ENCODE results near the gene MCOLN1.

Gene MCOLN1

DNA sequence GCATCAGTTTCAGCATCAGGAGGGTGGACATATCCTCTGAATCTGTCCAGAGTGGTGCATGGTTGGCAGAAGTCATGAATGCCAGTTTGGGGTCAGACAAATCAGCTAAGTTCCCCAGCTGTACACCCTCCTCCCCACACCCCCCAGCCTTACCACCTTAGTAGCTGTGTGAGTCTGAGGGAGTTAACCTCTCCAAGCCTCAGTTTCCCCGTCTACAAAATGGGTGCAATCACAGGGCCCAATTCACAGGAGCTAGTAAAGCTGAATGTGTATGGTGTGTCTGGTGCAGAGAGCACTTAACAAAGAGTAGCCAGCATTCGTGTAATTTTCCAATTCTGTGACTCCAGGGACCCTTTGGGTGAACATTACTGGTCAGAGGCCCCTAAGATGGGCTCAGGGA lies 19.9 kb upstream of the MCOLN1 start:
- no peak for DNase-seq (ENCODE audit: low read depth in 2 of 2)

DNA sequence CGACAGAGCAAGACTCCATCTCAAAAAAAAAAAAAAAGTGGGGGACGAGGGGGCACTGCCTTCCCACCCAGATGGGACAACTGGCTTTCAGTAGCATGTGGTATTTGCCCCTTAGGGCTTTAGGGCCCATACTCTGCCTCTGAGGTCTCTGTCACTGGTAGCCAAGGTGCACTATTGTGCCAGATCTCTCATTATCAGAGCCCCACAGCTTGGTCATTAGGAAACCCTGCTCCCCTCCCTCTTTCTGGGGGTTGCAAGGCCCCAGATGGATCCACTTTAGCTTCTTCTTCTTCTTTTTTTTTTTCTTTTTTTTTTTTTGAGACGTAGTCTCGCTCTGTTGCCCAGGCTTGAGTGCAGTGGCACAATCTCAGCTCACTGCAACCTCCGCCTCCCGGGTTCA lies 17.7 kb upstream of the MCOLN1 start:
- DNase-seq (ENCODE audit: low read depth in 2 of 2), result no peak

DNA sequence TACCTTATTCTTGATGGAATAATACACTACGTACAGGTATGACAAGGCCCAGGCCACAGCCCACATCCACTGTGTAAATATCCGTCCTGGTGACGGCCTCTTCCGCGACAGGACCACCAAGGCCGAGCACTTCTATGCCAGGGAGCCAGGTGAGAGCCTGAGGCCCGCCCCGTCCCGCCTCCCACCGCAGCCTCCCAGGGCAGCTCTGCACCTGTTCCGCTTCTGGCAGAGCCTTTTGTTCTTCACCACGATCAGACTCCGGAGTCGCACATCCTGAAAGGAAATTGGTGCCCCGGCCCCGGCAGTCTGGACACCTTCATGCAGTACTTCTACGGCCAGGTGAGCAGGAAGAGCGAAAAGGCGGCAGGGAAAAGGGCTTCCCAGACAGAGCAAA lies 17.1 kb upstream of the MCOLN1 start:
- no peak for DNase-seq (ENCODE audit: low read depth in 2 of 2)

DNA sequence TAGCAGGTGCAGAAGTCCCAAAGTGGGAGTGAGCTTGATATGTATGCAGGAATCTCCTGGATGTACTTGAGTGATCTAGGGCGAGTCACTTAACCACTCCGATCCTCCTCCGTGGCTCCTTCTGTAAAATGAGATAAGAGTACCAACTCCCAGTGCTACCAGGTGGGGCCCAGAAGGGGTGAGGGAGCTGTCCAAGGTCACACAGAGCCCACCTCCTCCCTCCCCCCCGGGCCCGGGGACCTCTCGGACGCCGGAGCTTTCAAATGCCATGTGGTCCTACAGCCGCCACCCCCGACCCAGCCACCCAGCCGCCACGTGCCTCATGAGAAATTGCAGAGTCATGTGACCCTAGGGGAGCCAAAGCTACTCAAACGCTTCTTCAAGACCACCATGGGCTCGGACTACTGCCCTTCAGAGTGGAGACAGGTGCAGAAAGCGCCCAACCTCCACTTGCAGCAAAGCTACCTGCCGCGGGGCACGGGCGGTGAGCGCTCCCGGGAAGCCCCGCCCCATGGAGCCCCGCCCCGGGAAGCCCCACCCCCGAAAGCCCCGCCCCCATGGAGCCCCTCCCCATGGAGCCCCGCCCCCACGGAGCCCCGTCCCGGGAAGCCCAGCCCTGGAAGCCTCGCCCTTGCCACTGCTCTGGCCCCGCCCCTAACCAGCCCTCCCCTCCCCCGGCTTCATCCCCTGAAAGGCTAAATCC lies 16.6 kb upstream of the MCOLN1 start:
- no peak for DNase-seq (ENCODE audit: low read depth in 2 of 2)

DNA sequence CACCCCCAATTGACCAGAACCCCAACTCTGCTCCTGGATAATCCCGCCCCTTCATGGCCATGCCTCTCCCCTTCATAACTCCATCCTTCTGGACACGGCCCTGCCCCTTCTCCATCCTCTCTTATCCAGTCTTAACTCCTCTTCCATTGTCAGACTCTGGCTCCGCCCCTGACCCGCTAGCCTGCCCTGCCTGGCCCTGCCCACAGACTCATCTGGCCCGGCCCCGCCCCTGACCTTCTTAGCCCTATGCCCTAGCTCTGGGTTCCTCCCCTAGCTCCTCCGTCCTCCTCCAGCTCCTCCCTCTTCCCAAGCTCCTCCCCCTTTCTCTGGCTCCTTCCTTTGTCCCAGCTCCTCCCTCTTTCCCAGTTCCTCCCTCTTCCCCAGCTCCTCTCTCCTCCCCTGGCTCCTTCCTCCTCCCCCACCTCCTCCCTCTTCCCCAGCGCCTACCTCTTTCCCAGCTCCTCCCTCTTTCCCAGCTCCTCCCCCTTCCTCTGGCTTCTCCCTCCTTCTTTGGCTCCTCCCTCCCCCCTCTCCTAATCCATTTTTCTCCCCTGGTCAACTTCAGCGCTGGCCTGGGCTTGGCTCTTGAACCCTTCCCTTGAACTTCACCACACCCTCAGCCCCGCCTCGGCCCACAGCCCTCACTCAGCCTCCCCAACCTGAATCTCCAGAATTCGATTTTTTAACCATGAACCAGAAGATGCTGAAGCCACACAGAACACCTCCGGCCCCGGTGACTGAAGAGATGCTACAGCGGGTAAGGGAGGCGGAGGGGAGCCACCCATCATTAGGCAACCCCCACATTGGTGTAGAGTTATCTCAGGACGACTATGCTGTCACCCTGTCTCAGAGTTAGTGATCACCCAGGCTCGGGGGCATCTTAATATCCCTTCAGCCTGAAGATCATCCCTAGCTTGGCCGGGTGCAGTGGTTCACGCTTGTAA lies 15.8 kb upstream of the MCOLN1 start:
- DNase-seq (ENCODE audit: low read depth in 2 of 2), result no peak

DNA sequence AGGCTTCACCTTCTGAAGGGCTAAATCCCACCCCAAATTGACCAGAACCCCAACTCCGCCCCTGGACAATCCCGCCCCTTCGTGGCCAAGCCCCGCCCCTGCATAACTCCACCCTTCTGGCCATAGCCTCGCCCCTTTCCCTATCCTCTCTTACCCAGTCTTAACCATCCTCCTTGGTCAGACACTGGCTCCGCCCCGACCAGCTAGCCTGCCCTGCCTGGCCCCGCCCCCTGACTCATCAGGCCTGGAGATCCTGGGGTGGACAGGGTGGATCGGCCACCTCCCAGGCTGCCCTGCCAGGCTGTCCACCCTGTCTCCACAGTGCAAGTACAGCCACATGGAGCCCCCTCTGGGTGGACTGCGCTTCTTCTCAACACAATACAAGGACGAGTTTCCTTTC lies 14.5 kb upstream of the MCOLN1 start:
- no peak for DNase-seq (ENCODE audit: low read depth in 2 of 2)

DNA sequence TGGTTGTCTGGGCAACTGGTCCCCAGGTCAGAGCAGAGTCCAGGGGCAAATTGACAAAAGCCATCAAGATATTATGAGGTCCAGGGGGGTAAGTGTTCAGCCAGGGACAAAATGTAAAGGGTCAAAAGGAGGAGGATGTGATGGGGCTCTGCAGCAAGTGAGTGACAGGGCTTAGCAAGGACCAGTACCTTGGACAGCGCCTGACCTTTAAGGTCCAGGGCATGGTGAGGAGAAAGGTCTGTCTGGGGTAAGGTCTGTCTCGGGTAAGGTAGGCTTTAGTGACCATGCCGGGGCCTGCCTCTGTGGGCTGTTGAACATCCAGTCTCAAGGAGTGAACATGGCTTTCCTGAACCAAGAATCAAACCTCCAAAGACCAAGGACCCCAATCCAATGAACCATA lies 12.8 kb upstream of the MCOLN1 start:
- no peak for DNase-seq (ENCODE audit: low read depth in 2 of 2)

DNA sequence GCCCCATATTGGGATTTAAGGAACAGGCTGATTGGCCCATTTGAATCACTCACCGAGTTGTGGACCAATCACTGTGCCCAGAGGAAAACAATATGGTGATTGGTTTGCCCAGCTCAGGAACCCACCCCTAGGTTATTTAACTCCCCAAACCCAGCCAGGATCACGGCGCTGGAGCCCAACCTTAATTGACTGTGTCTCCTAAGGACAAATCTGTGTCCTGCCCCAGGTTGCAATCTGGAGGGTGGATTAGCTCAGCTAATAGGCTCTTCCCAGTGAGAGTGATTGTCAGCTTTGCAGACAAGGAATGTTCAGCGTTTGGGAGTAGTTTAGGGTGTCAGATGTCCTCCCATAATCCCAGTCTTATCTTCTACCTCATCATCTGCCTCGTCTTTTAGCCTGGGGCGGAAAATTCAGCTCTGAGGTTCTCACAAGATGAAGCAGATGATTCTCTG lies 10.0 kb upstream of the MCOLN1 start:
- DNase-seq (ENCODE audit: low read depth in 2 of 2), result no peak

DNA sequence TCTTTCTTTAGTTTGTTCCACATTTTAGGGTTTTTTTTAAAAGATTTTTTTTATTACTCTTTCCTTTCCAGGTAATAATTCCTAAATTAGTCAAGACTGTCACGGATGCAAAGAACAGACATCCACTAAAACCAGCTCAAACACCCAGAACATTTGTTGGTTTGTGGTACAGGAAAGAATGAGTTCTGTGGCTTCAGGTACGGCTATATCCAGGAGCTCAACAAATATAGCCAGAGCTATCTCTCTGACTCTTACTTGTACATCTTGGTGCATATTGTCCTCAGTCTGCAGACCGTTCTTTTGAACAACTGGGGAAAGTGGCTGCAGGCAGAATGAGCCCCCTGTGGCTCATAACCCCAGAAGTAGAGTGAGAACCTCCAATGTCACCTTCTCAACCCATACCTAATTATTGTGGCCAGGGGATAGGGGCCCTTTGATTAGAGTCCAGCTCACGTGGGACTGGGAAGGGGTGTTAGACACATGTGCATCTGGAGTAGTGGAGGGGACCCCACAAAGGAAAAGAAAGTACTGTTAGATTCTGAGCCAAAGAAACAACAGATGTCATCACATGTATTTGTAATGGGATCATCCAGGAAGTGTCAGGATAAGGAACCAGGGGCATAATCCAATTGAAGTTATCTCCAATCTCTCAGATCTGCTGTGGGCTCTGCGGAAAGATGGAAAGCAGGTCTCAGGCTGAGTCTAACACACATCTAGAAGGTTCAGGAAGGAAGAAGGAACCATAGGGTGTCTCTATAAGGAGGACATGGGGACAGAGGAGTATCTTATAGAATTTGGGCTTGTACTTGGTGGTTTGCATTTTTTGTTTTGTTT lies 8.4 kb upstream of the MCOLN1 start:
- no peak for DNase-seq (ENCODE audit: low read depth in 2 of 2)

DNA sequence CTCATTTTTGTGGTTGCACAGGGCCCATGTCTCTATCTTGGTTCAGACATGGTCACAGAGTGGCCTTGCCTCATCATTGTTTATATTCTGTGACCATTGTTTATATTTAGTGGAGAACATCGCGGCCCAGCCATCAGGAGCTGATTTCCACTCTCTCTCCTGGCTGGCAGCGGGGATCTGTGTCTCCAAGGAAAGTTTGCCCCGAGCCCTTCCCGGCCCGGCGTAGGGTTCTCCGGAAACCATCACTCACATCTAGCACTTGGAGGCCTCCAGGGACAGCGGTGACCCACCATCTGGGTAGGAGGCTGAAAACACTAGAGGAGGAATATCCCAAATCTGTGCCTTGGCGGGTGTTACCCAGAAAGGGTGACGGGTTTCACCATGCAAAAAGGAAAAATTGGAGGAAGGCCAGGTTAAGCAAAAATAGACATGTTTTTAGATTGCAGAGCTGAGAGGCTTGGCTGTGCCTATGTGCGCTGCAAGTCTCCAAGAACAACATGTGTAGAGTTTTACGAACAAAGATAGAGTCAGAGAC lies 7.2 kb upstream of the MCOLN1 start:
- DNase-seq (ENCODE audit: low read depth in 2 of 2), result no peak

DNA sequence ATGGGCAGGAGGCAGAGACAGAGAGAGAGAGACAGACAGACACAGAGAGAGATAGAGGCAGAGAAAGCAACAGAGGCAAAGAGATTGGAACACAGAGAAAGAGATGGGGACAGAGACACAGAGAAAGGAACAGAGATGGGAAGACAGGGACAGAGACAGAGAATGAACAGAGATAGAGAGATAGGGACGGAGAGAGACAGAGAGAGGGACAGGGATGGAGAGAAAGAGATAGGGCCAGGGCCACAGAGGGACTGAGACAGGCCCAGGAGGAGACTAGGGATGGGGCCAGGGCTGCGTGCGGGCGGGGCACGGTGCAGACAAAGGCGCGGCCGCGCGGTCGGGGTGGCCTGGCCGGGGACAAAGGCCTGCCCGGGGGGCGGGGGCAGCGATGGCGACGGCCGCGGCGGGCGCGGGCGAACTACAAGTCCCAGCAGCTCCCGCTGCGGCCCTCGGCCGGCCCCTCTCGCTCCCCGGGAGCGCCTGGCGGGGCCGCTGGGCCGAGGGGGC lies 6.7 kb upstream of the MCOLN1 start, which contains the start of gene ZNF358:
Gene ZNF358 (plus strand): TSS at position 459 of the 507 bp plus-strand sequence. CDS start 3,140 bp downstream, outside the sequence.
- DNase-seq (ENCODE audit: low read depth in 2 of 2), result no peak

DNA sequence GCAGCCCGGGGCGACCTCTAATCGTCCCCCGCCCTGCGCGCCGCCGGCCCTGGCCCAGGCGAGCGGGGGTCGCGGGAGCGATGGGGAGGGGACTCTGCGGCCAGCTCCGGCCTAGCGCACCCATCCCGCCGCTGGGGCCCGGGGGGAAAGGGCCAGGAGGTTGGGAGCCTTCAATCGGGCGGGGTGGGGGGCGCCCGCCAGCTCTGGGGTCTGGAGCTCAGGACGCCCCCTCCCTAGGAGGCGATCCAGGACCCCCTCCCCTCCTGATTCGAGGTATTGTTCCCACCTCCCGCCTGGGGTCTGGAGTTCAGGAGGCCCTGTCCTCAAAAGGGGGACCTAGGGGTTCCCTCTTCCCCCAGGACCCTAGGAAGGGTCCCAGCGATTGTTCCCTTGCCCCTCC lies 6.1 kb upstream of the MCOLN1 start:
- no peak for DNase-seq (ENCODE audit: low read depth in 2 of 2)

DNA sequence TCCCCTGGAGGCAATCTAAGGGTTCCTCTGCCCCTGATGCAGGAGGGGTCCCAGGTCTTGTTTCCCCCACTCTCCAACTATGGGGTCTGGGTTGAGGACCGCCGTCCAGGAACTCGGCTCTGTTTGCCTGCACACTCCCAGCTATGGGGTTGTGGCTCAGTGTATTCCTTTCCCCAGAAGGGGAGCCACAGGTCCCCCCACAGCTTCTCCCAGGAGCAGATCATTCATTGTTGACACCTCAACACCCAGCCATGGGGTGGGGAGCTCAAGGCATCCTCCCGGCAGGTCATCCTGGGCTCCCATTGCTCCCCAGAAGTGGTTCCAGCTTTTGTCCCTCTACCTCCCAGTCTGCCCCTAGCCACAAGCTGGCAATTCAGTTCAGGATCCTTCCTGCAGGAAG lies 5.5 kb upstream of the MCOLN1 start:
- DNase-seq (ENCODE audit: low read depth in 2 of 2), result no peak

DNA sequence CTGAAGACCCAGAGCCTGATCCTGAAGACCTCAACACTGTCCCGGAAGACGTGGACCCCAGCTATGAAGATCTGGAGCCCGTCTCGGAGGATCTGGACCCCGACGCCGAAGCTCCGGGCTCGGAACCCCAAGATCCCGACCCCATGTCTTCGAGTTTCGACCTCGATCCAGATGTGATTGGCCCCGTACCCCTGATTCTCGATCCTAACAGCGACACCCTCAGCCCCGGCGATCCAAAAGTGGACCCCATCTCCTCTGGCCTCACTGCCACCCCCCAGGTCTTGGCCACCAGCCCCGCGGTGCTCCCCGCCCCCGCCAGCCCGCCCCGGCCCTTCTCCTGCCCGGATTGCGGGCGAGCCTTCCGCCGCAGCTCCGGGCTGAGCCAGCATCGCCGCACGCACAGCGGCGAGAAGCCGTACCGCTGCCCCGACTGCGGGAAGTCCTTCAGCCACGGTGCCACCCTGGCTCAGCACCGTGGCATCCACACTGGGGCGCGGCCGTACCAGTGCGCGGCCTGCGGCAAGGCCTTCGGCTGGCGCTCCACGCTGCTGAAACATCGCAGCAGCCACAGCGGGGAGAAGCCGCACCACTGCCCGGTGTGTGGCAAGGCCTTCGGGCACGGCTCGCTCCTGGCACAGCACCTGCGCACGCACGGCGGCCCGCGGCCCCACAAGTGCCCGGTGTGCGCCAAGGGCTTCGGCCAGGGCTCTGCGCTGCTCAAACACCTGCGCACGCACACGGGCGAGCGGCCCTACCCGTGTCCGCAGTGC lies 2.9 kb upstream of the MCOLN1 start:
- DNase-seq (ENCODE audit: low read depth in 2 of 2), result no peak

DNA sequence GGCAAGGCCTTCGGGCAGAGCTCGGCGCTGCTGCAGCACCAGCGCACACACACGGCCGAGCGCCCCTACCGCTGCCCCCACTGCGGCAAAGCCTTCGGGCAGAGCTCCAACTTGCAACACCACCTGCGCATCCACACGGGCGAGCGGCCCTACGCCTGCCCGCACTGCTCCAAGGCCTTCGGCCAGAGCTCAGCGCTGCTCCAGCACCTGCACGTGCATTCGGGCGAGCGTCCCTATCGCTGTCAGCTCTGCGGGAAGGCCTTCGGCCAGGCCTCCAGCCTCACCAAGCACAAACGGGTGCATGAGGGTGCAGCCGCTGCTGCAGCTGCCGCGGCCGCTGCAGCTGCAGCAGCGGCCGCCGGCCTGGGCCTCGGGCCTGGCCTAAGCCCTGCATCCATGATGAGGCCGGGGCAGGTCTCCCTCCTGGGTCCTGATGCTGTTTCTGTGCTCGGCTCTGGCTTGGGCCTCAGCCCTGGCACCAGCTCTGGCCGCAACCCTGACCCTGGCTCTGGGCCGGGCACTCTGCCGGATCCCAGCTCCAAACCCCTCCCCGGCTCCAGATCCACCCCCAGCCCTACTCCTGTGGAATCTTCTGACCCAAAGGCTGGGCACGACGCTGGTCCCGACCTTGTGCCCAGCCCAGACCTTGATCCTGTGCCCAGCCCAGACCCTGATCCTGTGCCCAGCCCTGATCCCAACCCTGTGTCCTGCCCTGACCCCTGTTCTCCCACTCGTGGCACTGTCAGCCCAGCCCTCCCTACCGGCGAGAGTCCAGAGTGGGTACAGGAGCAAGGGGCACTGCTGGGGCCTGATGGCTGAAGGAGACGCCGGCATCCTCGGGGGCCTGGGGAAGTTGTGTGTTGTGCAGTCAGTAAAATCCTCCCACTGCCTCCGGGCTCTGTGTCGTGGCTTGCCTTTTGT lies 2.0 kb upstream of the MCOLN1 start:
- DNase-seq (ENCODE audit: low read depth in 2 of 2), result no peak

DNA sequence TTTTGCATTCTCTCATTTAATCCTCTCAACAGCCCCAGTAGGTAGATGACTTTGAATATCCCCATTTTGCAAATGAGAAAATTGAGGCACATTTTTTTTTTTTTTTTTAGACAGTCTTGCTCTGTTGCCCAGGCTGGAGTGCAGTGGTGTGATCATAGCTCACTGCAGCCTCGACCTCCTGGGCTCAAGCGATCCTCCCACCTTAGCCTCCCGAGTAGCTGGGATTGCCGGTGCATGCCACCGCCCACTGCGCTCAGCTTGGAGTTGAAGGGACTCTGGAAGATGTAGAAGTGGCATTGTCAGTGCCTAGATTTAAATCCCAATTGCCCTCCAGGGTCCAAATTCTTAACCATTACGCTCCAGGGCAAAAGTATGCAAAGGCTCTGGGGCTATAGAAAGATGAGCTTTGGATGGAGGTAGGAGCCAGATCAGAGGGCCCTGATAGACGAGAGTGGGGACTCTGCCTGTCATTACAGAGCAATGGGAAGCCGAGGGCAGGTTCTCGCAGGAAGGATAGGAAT lies 813 bp upstream of the MCOLN1 start:
- DNase-seq (ENCODE audit: low read depth in 2 of 2), result no peak

DNA sequence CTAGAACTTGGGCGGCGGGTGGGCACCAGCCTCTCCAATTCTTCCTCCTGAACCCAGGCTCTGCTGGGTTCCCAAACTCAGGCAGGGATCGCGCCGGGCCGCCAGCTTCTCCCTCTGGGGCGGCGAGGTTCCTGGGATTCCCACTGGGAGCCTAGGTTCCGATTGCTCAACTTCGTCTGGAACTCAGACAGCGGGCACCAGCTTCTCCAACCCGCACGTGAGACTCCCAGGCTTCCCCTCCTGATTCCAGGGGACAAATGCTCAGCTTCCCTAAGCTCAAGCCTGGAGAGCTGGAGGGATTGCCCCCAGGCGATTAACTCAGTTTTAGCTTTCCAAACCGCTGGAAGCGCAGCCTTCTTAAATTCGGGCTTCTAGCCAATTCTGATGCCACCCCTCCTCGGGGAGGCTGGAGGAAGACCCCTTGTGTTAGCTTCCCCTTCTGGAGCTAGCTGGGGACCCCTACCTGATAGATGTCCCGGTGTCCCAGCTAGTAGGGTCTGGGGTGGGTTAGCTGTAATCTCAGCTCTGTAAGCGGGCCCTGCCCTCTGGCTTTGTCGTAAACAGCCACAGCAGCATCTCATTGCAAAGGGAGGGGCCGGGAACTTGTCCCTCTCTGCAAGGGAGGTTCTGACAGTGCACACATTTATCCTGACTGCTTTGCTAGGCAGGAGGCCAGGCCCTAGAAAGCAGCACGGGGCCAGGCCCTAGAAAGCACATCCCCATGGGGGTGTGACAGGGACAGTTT lies 671 bp downstream of the MCOLN1 start:
- no peak for DNase-seq (ENCODE audit: low read depth in 2 of 2)

DNA sequence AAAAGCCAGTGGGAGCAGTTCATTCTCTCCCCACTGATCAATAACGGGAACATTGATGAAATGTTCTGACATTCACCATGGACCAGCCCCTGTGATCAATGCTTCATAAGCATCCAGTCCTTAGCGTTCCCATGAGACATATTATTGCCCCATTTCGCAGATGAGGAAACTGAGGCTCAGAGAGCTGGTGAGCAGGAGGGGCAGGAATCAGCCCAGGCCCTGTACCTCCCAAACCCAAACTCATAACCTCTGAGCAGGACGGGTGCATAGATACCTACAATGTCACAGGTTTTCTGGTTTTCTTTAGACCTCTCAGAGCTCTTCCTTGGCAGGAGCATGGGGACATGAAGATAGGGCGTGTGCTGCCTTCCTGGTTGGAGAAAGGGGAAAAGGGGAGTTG lies 2.1 kb downstream of the MCOLN1 start:
- DNase-seq (ENCODE audit: low read depth in 2 of 2), result no peak

Measured in stimulated activated CD4-positive, alpha-beta T cell treated with anti-CD3 and anti-CD28 coated beads, Interleukin-1b, Interleukin-23, amount 100 ng/mL, for 1 hour (primary cell).